22Rv1 (cell line): Measurements from ENCODE around the gene ZNF215.

ENCODE experiments used
- H3K27ac ChIP-seq: fragments of 450-650 bp; 2 replicates; pipeline ENCODE4 v1.5.1; 2017
- ZFX ChIP-seq: fragments of 450-650 bp; IDR thresholded peaks from 2 replicates; pipeline ENCODE4 v1.6.1; 2017; ENCODE audit warnings: antibody characterized with exemption, borderline replicate concordance
- TF ChIP-seq, protein P1 (sequence below): fragments of 450-650 bp; IDR thresholded peaks from 2 replicates; pipeline ENCODE4 v1.5.1; 2017; ENCODE audit warnings: mild to moderate bottlenecking

Gene ZNF215

DNA sequence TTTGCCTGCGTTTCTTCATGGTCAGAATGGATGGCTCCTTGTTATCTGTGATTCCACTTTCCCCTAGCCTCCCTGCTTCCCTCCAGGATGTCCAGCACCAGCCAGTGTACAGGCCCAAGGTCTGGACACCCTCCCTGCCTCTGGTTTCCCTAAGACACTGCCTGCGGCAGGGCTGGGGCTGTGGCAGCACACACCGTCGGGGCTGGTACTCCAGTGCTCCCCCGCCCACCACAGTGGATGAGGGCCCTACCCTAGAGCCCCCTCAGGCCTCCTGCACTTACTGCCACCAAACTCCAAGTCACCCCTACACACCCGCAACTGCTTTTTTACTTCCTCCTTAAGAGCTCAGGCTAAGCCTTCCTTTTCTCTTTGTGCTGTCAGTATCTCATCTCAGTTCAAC lies 65.0 kb downstream of the ZNF215 start:
- no peak for TF ChIP-seq ZFX
- TF ChIP-seq, protein P1, sequence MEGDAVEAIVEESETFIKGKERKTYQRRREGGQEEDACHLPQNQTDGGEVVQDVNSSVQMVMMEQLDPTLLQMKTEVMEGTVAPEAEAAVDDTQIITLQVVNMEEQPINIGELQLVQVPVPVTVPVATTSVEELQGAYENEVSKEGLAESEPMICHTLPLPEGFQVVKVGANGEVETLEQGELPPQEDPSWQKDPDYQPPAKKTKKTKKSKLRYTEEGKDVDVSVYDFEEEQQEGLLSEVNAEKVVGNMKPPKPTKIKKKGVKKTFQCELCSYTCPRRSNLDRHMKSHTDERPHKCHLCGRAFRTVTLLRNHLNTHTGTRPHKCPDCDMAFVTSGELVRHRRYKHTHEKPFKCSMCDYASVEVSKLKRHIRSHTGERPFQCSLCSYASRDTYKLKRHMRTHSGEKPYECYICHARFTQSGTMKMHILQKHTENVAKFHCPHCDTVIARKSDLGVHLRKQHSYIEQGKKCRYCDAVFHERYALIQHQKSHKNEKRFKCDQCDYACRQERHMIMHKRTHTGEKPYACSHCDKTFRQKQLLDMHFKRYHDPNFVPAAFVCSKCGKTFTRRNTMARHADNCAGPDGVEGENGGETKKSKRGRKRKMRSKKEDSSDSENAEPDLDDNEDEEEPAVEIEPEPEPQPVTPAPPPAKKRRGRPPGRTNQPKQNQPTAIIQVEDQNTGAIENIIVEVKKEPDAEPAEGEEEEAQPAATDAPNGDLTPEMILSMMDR = no peak
- H3K27ac ChIP-seq = no peak overlapping the region

DNA sequence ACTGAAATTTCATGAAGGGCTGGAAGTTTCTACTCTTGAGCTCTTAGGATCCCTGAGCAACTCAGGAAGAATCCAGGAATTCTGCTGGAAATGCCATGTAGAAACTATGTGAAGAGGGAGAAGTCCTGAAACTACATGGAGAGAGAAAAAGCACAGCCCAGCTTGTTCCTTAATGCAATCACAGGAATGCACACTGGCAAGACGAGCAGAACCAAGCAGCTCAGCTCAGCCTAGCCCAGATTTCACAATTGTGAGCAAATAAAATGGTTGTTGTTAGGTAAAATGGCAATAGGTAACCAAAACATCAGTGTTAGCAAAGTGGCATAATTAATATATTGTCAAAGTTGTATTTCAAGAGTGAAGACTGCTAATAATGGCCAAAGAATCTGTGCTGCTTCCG lies 65.8 kb downstream of the ZNF215 start:
- TF ChIP-seq, protein P1 = no peak
- TF ChIP-seq ZFX = no peak
- no peak overlapping the region for H3K27ac ChIP-seq

DNA sequence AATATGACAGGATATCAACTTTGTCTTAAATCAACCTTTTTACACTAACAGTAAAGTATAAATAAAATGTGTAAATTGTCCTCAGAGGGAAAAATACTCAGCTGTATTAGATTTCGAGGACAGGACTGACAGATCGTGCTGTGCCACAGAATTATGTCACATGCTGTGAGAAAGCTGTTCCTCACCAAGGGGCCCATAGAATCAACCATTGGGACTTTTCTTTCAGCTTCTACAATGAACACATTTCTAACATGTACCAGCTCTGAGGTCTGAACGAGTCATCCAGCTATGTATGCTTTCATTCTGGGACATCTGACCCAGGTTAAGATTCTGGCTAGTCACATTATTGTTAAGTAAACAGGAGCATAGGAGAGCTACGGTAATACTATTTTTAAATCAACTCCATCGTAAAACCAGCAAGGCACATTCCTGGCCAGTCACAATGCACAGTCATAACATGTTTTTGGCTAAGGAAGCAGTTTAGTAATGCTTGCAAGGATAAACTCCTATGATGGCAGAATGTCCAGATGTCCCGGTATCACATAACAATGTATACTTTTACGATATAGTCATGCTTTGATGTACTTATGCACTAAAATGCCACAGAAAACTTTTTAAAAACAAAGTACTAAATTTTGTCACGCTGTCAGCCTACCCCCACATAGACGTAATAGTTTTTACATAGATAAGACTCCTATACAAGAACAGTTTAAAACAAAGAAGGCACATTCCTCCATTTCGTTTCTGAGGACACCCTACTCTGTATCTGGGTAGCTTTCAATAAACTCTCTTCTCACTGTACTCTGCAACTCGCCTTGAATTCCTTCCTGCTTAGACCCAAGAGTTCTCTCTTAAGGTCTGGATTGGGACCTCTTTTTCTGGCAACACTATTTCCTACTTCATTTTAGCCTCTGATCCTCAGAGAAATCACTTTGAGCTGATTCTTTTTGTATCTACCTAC lies 66.5 kb downstream of the ZNF215 start:
- TF ChIP-seq, protein P1 = no peak
- TF ChIP-seq ZFX = no peak

DNA sequence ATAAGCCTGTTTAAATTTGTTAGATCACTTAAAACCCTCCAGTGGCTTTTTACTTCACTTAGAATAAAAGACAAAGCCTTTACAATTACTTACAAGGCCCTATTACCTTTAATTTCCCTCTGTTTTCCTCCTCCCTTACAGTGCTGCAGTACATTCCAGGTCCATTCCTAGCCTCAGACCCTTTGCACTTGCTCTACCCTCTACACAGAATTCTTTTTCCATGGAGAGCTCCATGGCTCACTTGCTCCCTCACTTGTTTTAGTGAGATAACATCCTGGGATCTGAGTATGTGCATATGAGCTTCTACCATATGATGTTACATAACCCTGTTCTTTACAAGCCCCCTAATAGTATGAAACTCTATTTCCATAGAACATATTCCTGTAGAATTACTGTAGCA lies 69.5 kb downstream of the ZNF215 start:
- no peak for TF ChIP-seq ZFX
- TF ChIP-seq, protein P1 = no peak
- no peak overlapping the region for H3K27ac ChIP-seq

More for the DNA sequence above, 66.5 kb downstream of the ZNF215 start:
- no peak overlapping the region for H3K27ac ChIP-seq

DNA sequence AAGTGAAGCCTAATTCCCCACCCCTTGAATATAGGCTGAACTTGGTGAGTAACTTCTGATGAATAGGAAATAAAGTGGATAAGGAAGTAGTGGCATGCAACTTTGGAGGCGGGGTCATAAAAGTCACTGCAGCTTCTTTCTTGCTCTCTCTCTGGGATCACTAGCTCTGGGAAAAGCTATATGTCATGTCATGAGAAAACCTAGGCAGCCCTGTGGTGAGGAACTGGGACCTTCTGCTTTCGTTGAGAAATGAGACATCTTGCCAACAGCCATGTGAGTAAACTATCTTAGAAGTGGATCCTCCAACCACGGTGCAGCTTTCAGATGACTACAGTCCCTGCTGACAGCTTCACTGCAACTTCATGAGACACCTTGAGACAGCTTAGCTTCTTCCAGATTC lies 78.3 kb downstream of the ZNF215 start:
- TF ChIP-seq ZFX = no peak
- TF ChIP-seq, protein P1 = no peak
- no peak overlapping the region for H3K27ac ChIP-seq
